Breast epithelium (tissue), 3 donors: ENCODE measurements around the gene KDM4C.

Experiments
- POLR2A ChIP-seq: fragments of 450-650 bp; IDR thresholded peaks from one replicate; pipeline ENCODE4 v1.6.1; 2016; ENCODE audit warnings: antibody characterized with exemption, mild to moderate bottlenecking, moderate library complexity
- POLR2AphosphoS5 ChIP-seq, 3 donors: sonication (generic); formaldehyde crosslinking; IDR thresholded peaks; one replicate each; pipeline ENCODE4 v1.6.1; 2017; ENCODE audit warnings: antibody characterized with exemption in 3 of 3
- TF ChIP-seq, protein P1 (sequence below), 3 donors: fragments of 450-650 bp; IDR thresholded peaks; one replicate each; pipeline ENCODE4 v1.5.1; 2016 to 2017; ENCODE audit warnings: antibody characterized with exemption in 3 of 3, mild to moderate bottlenecking in 3 of 3, moderate library complexity in 3 of 3

DNA sequence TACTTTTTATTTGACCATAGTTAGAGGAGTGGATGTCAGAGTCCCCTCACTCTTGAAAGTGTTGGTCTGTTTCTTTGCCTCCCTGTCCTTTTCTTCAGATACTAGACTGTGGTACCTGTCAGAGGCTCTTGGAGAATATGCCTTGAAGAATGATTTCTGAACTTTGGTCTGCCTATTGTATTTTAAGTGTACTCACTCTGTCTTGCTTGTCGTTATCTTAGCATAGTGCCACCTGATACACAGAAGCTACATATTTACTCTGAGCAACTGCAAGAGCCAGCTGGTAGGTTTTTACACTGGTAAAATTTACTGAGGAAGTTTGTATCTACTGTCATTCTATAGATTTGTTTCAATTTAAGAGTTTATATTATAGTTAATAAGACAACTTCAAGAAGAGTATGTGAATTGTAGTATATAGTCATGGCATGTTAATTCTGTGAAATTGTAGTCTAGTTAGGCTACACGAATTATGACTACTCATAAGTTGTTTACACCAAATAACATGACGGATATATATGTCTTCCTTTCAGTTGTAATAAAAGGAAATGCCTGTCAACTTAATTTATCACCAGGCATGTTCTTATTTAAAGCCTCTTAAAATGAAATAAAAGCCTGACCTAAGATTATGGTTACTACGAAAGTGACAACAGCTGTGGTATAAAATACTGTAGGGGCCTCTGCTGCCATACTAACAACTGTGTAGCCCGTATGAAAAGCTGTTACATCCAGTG lies 201.7 kb downstream of the KDM4C start:
- TF ChIP-seq, protein P1, sequence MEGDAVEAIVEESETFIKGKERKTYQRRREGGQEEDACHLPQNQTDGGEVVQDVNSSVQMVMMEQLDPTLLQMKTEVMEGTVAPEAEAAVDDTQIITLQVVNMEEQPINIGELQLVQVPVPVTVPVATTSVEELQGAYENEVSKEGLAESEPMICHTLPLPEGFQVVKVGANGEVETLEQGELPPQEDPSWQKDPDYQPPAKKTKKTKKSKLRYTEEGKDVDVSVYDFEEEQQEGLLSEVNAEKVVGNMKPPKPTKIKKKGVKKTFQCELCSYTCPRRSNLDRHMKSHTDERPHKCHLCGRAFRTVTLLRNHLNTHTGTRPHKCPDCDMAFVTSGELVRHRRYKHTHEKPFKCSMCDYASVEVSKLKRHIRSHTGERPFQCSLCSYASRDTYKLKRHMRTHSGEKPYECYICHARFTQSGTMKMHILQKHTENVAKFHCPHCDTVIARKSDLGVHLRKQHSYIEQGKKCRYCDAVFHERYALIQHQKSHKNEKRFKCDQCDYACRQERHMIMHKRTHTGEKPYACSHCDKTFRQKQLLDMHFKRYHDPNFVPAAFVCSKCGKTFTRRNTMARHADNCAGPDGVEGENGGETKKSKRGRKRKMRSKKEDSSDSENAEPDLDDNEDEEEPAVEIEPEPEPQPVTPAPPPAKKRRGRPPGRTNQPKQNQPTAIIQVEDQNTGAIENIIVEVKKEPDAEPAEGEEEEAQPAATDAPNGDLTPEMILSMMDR (IDR thresholded peaks at IDR 0.05): no peak
- no peak for TF ChIP-seq POLR2A
- TF ChIP-seq POLR2AphosphoS5 (IDR thresholded peaks at IDR 0.05): no peak
